Osteocyte (in vitro differentiated cells): ENCODE data around the gene ZFR. TPM values are rescaled to one million over a fixed set of nuclear protein-coding genes. Genes with fewer than 3 reads are reported as not detected.

Experiments
- DNase-seq: peaks from one replicate; pipeline ENCODE4 v3.0.0; 2021; ENCODE audit warnings: mixed read lengths; ENCODE audit not compliant: unreplicated experiment; ENCODE audit errors: extremely low spot score
- H3K27ac Mint-ChIP-seq: one replicate; pipeline ENCODE4 v1.8.0; 2021; ENCODE audit warnings: mild to moderate bottlenecking, mixed read lengths; ENCODE audit not compliant: unreplicated experiment
- H3K27me3 Mint-ChIP-seq: one replicate; pipeline ENCODE4 v1.8.0; 2021; ENCODE audit warnings: mixed read lengths; ENCODE audit not compliant: unreplicated experiment
- H3K36me3 Mint-ChIP-seq: one replicate; pipeline ENCODE4 v1.8.0; 2021; ENCODE audit warnings: mixed read lengths; ENCODE audit not compliant: unreplicated experiment
- H3K4me1 Mint-ChIP-seq: one replicate; pipeline ENCODE4 v1.8.0; 2021; ENCODE audit warnings: mixed read lengths; ENCODE audit not compliant: unreplicated experiment
- H3K4me3 Mint-ChIP-seq: one replicate; pipeline ENCODE4 v1.8.0; 2021; ENCODE audit warnings: mild to moderate bottlenecking, moderate library complexity, mixed read lengths; ENCODE audit not compliant: unreplicated experiment
- H3K9me3 Mint-ChIP-seq: one replicate; pipeline ENCODE4 v1.8.0; 2021; ENCODE audit warnings: mixed read lengths; ENCODE audit not compliant: unreplicated experiment
- total RNA-seq: library from RNA; stranded (reverse); gene quantifications from 2 replicates; pipeline ENCODE4 v1.2.1, GENCODE V29; 2021
- TF ChIP-seq, protein P1 (sequence below): fragments of 200-600 bp; sonication (generic); IDR thresholded peaks from 2 replicates; pipeline ENCODE4 v1.5.0; 2021; ENCODE audit warnings: antibody characterized with exemption, mild to moderate bottlenecking, moderate library complexity

The ZFR gene
- total RNA-seq, 1 donor from 2014 or later = 87.1 TPM

DNA sequence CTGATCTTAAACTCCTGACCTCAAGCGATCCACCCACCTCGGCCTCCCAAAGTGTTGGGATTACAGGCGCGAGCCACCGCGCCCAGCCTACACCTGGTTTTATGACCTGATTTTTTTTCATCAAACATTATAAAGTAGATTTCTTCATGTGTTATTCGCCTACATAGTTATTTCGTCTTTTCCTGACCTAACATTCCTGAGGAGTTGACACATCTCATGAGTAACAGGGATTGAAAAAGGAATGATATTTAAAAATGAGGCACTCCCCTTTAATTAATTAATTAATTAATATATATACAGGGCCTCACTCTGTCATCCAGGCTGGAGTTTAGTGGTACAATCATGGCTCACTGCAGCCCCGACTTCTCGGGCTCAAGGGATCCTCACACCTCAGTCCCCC, 111.6 kb downstream of the ZFR start:
- TF ChIP-seq, protein P1, sequence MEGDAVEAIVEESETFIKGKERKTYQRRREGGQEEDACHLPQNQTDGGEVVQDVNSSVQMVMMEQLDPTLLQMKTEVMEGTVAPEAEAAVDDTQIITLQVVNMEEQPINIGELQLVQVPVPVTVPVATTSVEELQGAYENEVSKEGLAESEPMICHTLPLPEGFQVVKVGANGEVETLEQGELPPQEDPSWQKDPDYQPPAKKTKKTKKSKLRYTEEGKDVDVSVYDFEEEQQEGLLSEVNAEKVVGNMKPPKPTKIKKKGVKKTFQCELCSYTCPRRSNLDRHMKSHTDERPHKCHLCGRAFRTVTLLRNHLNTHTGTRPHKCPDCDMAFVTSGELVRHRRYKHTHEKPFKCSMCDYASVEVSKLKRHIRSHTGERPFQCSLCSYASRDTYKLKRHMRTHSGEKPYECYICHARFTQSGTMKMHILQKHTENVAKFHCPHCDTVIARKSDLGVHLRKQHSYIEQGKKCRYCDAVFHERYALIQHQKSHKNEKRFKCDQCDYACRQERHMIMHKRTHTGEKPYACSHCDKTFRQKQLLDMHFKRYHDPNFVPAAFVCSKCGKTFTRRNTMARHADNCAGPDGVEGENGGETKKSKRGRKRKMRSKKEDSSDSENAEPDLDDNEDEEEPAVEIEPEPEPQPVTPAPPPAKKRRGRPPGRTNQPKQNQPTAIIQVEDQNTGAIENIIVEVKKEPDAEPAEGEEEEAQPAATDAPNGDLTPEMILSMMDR = no peak
- Mint-ChIP-seq H3K27ac (no peak overlapping the region), H3K4me3 (no peak overlapping the region), H3K36me3 (peaks cover under 1% of the 10 kb centered on the region), H3K27me3 (peaks cover 4% of the 10 kb centered on the region), H3K4me1 (peaks cover 2% of the 10 kb centered on the region), H3K9me3 (peaks cover 9% of the 10 kb centered on the region)
- no peak for DNase-seq

DNA sequence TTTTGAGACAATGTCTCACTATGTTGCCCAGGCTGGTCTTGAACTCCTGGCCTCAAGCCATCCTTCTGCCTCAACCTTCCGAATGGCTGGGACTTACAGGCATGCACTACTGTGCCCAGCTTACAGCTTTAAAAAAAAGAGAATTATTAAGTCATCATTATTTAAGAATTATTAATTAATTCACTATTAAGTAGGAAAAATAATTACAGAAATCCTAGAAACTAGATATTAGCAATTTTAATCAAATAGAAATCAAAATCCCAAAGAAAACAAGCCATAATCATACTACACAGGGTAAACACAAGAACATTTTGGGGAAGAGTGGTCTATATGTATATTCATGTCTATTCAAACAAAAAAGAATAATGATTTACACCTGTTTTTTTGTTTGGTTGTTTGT, 112.2 kb downstream of the ZFR start:
- Mint-ChIP-seq H3K9me3 (peaks cover 9% of the 10 kb centered on the region), H3K27ac (no peak overlapping the region), H3K36me3 (no peaks in the 10 kb centered on the region)

DNA sequence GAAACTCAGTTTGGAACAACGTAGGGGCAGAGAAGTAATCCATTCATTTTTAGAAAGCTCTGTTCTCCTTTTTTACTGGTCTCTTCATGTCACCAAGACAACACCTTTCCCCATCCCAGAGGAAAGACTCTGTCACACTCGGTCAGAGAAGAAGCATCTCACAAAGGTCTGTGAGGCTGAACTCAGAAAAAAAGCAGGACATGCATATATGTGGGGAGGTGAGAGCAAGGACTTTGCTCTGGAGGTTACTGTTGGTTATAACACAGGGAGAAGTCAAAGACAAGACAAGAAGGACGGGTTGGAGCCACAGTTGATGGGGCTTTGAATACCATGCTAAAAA, 112.6 kb downstream of the ZFR start:
- Mint-ChIP-seq H3K36me3 (no peaks in the 10 kb centered on the region), H3K27ac (no peak overlapping the region), H3K27me3 (peaks cover 4% of the 10 kb centered on the region), H3K4me1 (peaks cover 2% of the 10 kb centered on the region), H3K4me3 (no peak overlapping the region), H3K9me3 (peaks cover 9% of the 10 kb centered on the region)
- DNase-seq = no peak
- TF ChIP-seq, protein P1 = no peak

More for the DNA sequence above, 112.2 kb downstream of the ZFR start:
- Mint-ChIP-seq H3K4me3 (no peak overlapping the region), H3K4me1 (peaks cover 2% of the 10 kb centered on the region), H3K27me3 (peaks cover 4% of the 10 kb centered on the region)
- TF ChIP-seq, protein P1 = no peak
- no peak for DNase-seq

DNA sequence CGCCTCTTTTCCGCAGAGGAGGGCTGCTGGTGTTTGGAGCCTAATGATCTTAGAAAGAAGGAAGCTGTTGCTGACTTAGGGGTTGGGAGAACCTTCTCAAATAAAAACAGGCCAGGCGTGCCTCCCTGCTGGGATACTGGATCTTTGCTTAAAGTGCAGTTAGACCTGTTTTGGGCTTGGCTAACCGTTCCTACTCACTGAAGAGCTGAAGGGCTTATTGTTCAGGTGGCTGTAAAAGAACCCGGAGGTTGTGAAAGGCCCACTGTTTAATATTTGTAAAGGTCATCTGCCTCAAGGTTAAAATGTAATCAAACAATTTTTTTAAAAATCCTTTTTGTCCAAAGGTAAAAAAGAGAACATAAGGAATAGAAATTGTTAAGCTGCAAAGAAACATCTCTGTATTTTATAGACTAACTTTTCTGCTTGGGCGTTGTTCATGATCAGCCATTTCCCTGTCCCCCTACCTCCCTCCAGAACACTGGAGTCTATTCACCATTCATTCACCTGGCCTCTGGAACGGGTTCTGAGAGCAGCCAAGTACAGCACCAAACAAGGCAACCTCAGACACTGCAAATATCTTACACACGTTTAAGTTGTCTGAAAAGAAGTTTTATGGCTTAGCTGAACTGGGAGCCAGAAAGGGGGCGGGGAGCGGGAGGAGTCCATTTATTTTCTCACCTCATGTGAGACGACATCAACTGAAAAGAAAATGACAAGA, 113.2 kb downstream of the ZFR start:
- Mint-ChIP-seq H3K4me1 (peaks cover 2% of the 10 kb centered on the region), H3K27ac (no peak overlapping the region), H3K4me3 (no peak overlapping the region), H3K36me3 (no peaks in the 10 kb centered on the region), H3K9me3 (peaks cover 6% of the 10 kb centered on the region), H3K27me3 (peaks cover 4% of the 10 kb centered on the region)
- TF ChIP-seq, protein P1 = no peak
- no peak for DNase-seq

DNA sequence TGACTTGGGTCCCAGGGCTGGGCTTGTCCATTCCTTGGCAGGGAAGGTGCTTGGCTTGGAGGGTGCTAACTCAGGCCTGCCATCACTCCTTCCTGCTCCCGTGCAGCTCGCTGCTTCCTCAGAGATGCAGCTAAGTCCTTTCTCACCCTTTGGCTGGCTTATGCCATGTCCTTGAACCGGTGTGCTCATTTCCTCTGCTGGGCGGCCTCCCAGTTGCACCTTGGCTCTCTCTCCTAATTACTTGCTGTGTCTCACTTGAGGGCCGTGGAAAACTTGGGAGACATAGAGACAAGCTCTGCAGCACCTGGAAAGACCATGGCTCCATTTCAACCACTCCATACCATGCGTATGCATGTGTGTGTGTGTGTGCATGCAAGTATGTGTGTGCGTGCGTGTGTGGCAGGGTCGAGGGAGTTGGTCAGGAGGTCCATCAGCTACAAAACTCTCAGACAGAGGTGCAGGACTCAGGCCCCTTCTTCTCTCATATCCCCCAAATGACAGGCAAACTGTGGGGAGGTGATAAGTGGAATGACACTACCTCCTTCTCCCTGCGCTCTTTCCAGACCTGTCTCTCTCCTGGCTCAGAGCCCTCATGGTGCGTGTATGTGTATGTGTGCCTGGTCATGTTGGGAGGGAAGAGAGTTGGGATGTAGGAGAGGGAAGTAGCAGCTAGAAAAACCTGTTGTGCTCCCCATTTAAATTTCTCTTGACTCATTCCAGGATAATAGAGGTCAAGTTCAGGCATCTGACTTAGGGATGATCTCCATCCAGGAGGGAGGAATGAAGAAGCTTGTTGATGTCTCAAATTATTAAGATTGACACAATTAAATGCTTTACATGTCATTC, 114.2 kb downstream of the ZFR start:
- Mint-ChIP-seq H3K27me3 (no peaks in the 10 kb centered on the region), H3K4me1 (peaks cover 2% of the 10 kb centered on the region), H3K27ac (no peak overlapping the region), H3K9me3 (no peaks in the 10 kb centered on the region), H3K36me3 (no peaks in the 10 kb centered on the region), H3K4me3 (no peak overlapping the region)
- TF ChIP-seq, protein P1 = no peak
- DNase-seq = peak; percentile 56
